Fibroblast of villous mesenchyme (primary cell): ENCODE data around the gene ABCC10. TPM values are rescaled to one million over a fixed set of nuclear protein-coding genes. Genes with fewer than 3 reads are reported as not detected.

Experiments
- DNase-seq: peaks from one replicate; pipeline ENCODE4 v3.0.0-alpha.2; 2010; ENCODE audit warnings: low read depth
- H3K4me3 ChIP-seq: 2 replicates; pipeline ENCODE4 v1.5.1; 2011; ENCODE audit warnings: low read depth, mild to moderate bottlenecking, low read length
- CTCF ChIP-seq: IDR thresholded peaks from 2 replicates; pipeline ENCODE4 v1.5.1; 2012; ENCODE audit warnings: low read depth, mild to moderate bottlenecking, low read length; ENCODE audit not compliant: insufficient read depth
- total RNA-seq: library from RNA; depleted of rRNA; stranded (reverse); fragments of >200 nt; gene quantifications from 2 replicates; pipeline ENCODE4 v1.2.3, GENCODE V29; 2012

Gene ABCC10
- total RNA-seq, 1 donor, result 31.1 TPM

- TF ChIP-seq CTCF, result no peak
- DNase-seq, result no peak
- no peak overlapping the region for H3K4me3 ChIP-seq
Observed at GRCh38 chr6:43396408-43397149, 30.8 kb upstream of the ABCC10 start.

- H3K4me3 ChIP-seq, result no peak overlapping the region
- DNase-seq, result peak; percentile 24
- TF ChIP-seq CTCF, result no peak
Observed at GRCh38 chr6:43399932-43400487, 27.3 kb upstream of the ABCC10 start.

DNA sequence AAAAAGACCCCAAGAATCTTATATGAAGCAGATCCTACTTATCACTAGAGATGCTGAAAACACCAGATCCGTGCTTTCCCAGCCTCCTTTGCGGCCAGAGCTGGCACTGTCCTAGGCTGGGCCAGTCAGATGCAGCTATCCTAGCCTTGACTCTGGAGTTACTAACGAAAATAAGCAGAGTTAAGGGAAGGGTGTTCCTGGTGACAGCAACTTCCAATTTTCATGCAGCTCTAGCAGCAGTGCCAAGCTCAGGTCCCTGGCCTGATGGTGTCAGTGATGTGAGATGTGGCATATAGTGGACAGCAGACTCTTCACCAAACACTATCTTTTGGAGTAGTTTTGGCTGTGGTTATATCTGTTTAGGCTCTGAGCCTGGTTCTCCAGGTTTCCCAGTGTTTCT, 25.6 kb upstream of the ABCC10 start:
- no peak overlapping the region for H3K4me3 ChIP-seq
- no peak for TF ChIP-seq CTCF
- no peak for DNase-seq

- no peak overlapping the region for H3K4me3 ChIP-seq
Observed at GRCh38 chr6:43402820-43403219, 24.5 kb upstream of the ABCC10 start.

DNA sequence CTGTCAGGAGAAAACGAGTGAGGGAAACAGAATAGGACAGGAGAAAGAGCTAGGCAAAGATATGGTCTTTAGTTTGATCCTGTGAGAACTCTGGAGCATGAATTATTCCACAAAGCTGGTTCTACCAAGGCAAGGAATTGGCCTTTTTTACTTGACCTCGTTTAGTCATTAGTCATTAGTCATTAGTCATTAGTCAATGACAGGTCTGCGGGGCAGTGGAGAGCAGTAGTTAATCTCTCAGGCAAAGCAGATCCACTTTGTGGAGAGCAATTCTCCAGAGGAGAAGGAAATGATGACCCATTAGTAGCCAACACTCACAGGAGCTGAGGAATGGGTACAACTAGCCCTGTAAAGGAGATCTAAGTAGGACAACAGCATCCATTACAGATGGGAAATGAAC, 22.0 kb upstream of the ABCC10 start:
- TF ChIP-seq CTCF, result no peak
- no peak overlapping the region for H3K4me3 ChIP-seq
- DNase-seq, result peak; percentile 25

More at GRCh38 chr6:43402820-43403219, 24.5 kb upstream of the ABCC10 start:
- TF ChIP-seq CTCF, result peak; percentile 18
- no peak for DNase-seq

GRCh38 chr6:43407296-43407695, 20.0 kb upstream of the ABCC10 start:
- H3K4me3 ChIP-seq, result no peak overlapping the region
- no peak for DNase-seq
- no peak for TF ChIP-seq CTCF
